ENCODE measurements around the gene MAGEA9B.
"Not testable (repeated sequence)": the region's sequence is repeated elsewhere in the genome, so short reads cannot be mapped to it uniquely, and the experiment has no call there.

The MAGEA9B gene

DNA sequence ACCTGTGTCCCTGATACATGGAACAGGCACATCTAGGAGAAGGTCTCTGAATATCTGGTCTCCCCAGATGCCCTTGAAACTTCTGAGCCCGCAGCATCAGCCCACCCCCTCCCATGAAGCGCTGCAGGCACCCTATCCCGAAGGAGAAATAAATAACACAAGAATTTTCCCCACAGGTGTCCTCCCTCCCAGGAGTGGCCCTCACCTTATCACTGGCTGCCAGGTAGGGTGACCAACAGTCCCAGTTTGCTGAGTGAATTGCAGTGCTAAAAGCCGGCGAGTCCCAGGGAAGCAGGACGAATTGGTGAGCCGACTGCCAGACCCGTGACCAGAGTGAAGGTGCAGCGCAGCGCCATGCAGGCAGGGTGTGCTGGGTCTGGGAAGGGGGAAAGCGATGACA, 53.3 kb downstream of the MAGEA9B start:
- DNase-seq, result not testable (repeated sequence)

DNA sequence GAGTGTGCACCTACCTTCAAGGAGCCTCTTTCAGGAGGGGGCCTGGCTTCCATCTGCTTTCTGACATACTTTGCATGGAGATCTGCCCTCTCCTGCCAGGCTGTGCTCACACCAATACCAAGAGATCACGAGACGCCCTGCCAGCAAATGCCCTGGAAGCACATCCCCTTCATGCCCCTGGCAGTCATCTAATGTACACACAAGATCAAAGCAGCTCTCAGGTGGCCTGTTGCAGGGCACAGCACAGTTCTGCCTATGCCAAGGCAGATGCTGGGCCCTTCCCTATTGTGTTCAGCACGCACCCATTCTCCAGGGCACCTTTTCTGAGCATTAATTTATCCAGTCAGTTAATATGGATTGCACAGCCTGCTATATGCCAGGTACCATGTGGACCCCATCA, 54.4 kb downstream of the MAGEA9B start:
- not testable (repeated sequence) for DNase-seq
